ENCODE results near the gene LYZL6. TPM values are rescaled to one million over a fixed set of nuclear protein-coding genes. Genes with fewer than 3 reads are reported as not detected.
"Not testable (repeated sequence)": the region's sequence is repeated elsewhere in the genome, so short reads cannot be mapped to it uniquely, and the experiment has no call there.

LYZL6 gene
- polyA plus RNA-seq, 1 donor = not detected

- WGBS (ENCODE audit: insufficient coverage, low lambda C conversion rate) = 100% methylated on average over 2 of the region's 7 CpGs
- H3K36me3 ChIP-seq (ENCODE audit: control insufficient read depth, insufficient read depth, low read length); H3K9me3 ChIP-seq (ENCODE audit: control insufficient read depth, low read depth, low read length); H3K4me3 ChIP-seq (ENCODE audit: low read length); DNase-seq; H3K4me1 ChIP-seq (ENCODE audit: control insufficient read depth, insufficient read depth, low read length); H3K27me3 ChIP-seq (ENCODE audit: control insufficient read depth, insufficient read depth, low read length); H3K27ac ChIP-seq (ENCODE audit: low read length): not testable (repeated sequence)
Measured at GRCh38 chr17:35897772-35898171, 45.7 kb downstream of the LYZL6 start.

GRCh38 chr17:35895636-35896587, 47.6 kb downstream of the LYZL6 start:
- DNase-seq = no peak
- Histone ChIP-seq H3K4me3 (ENCODE audit: low read length) (no peak overlapping the region), H3K27ac (ENCODE audit: low read length) (no peak overlapping the region), H3K4me1 (ENCODE audit: control insufficient read depth, insufficient read depth, low read length) (no peaks in the 10 kb centered on the region), H3K27me3 (ENCODE audit: control insufficient read depth, insufficient read depth, low read length) (no peaks in the 10 kb centered on the region), H3K9me3 (ENCODE audit: control insufficient read depth, low read depth, low read length) (no peaks in the 10 kb centered on the region), H3K36me3 (ENCODE audit: control insufficient read depth, insufficient read depth, low read length) (no peaks in the 10 kb centered on the region)
- WGBS (ENCODE audit: insufficient coverage, low lambda C conversion rate) = 97% methylated on average over 4 of the region's 14 CpGs

- Histone ChIP-seq H3K9me3 (ENCODE audit: control insufficient read depth, low read depth, low read length) (no peaks in the 10 kb centered on the region), H3K4me3 (ENCODE audit: low read length) (no peak overlapping the region), H3K4me1 (ENCODE audit: control insufficient read depth, insufficient read depth, low read length) (peaks cover 3% of the 10 kb centered on the region), H3K27ac (ENCODE audit: low read length) (no peak overlapping the region), H3K36me3 (ENCODE audit: control insufficient read depth, insufficient read depth, low read length) (no peaks in the 10 kb centered on the region), H3K27me3 (ENCODE audit: control insufficient read depth, insufficient read depth, low read length) (no peaks in the 10 kb centered on the region)
- no peak for DNase-seq
- no CpG with 5 or more reads among the region's 7 CpGs for WGBS (ENCODE audit: insufficient coverage, low lambda C conversion rate)
Measured at GRCh38 chr17:35894206-35894605, 49.3 kb downstream of the LYZL6 start.

- Histone ChIP-seq H3K27ac (ENCODE audit: low read length) (no peak overlapping the region), H3K4me1 (ENCODE audit: control insufficient read depth, insufficient read depth, low read length) (peaks cover 3% of the 10 kb centered on the region), H3K4me3 (ENCODE audit: low read length) (no peak overlapping the region), H3K36me3 (ENCODE audit: control insufficient read depth, insufficient read depth, low read length) (no peaks in the 10 kb centered on the region), H3K9me3 (ENCODE audit: control insufficient read depth, low read depth, low read length) (no peaks in the 10 kb centered on the region), H3K27me3 (ENCODE audit: control insufficient read depth, insufficient read depth, low read length) (no peaks in the 10 kb centered on the region)
- DNase-seq = no peak
- no CpG with 5 or more reads among the region's 4 CpGs for WGBS (ENCODE audit: insufficient coverage, low lambda C conversion rate)
Measured at GRCh38 chr17:35893751-35894150, 49.8 kb downstream of the LYZL6 start.

- Histone ChIP-seq H3K36me3 (ENCODE audit: control insufficient read depth, insufficient read depth, low read length) (no peaks in the 10 kb centered on the region), H3K27me3 (ENCODE audit: control insufficient read depth, insufficient read depth, low read length) (no peaks in the 10 kb centered on the region), H3K9me3 (ENCODE audit: control insufficient read depth, low read depth, low read length) (no peaks in the 10 kb centered on the region), H3K27ac (ENCODE audit: low read length) (no peak overlapping the region), H3K4me3 (ENCODE audit: low read length) (no peak overlapping the region), H3K4me1 (ENCODE audit: control insufficient read depth, insufficient read depth, low read length) (peaks cover 3% of the 10 kb centered on the region)
- no peak for DNase-seq
- WGBS (ENCODE audit: insufficient coverage, low lambda C conversion rate) = no CpG with 5 or more reads among the region's 6 CpGs
Measured at GRCh38 chr17:35892091-35893035, 51.1 kb downstream of the LYZL6 start.

GRCh38 chr17:35891269-35891668, 52.2 kb downstream of the LYZL6 start:
- H3K4me3 ChIP-seq (ENCODE audit: low read length) = no peak overlapping the region
- no peaks in the 10 kb centered on the region for H3K36me3 ChIP-seq (ENCODE audit: control insufficient read depth, insufficient read depth, low read length)
- H3K9me3 ChIP-seq (ENCODE audit: control insufficient read depth, low read depth, low read length) = no peaks in the 10 kb centered on the region
- H3K27me3 ChIP-seq (ENCODE audit: control insufficient read depth, insufficient read depth, low read length) = no peaks in the 10 kb centered on the region
- no CpG with 5 or more reads among the region's 4 CpGs for WGBS (ENCODE audit: insufficient coverage, low lambda C conversion rate)
- no peak overlapping the region for H3K27ac ChIP-seq (ENCODE audit: low read length)
- H3K4me1 ChIP-seq (ENCODE audit: control insufficient read depth, insufficient read depth, low read length) = peaks cover 3% of the 10 kb centered on the region
- DNase-seq = no peak

- WGBS (ENCODE audit: insufficient coverage, low lambda C conversion rate) = no CpG with 5 or more reads among the region's 4 CpGs
- Histone ChIP-seq H3K4me3 (ENCODE audit: low read length) (no peak overlapping the region), H3K9me3 (ENCODE audit: control insufficient read depth, low read depth, low read length) (no peaks in the 10 kb centered on the region), H3K36me3 (ENCODE audit: control insufficient read depth, insufficient read depth, low read length) (no peaks in the 10 kb centered on the region), H3K4me1 (ENCODE audit: control insufficient read depth, insufficient read depth, low read length) (peaks cover 3% of the 10 kb centered on the region), H3K27me3 (ENCODE audit: control insufficient read depth, insufficient read depth, low read length) (no peaks in the 10 kb centered on the region), H3K27ac (ENCODE audit: low read length) (no peak overlapping the region)
- DNase-seq = peak in 1 of 2 donors; percentile 27
Measured at GRCh38 chr17:35890774-35891155, 52.7 kb downstream of the LYZL6 start.

GRCh38 chr17:35889818-35890773, 53.4 kb downstream of the LYZL6 start:
- Histone ChIP-seq H3K27me3 (ENCODE audit: control insufficient read depth, insufficient read depth, low read length) (no peaks in the 10 kb centered on the region), H3K9me3 (ENCODE audit: control insufficient read depth, low read depth, low read length) (no peaks in the 10 kb centered on the region), H3K27ac (ENCODE audit: low read length) (no peak overlapping the region), H3K36me3 (ENCODE audit: control insufficient read depth, insufficient read depth, low read length) (no peaks in the 10 kb centered on the region), H3K4me1 (ENCODE audit: control insufficient read depth, insufficient read depth, low read length) (peaks cover 3% of the 10 kb centered on the region), H3K4me3 (ENCODE audit: low read length) (no peak overlapping the region)
- DNase-seq = peak in 1 of 2 donors; percentile 37
- whole genome bisulfite sequencing (ENCODE audit: insufficient coverage, low lambda C conversion rate) = no CpG with 5 or more reads among the region's 2 CpGs

GRCh38 chr17:35889241-35889640, 54.3 kb downstream of the LYZL6 start:
- DNase-seq = no peak
- H3K36me3 ChIP-seq (ENCODE audit: control insufficient read depth, insufficient read depth, low read length) = no peaks in the 10 kb centered on the region
- H3K9me3 ChIP-seq (ENCODE audit: control insufficient read depth, low read depth, low read length) = no peaks in the 10 kb centered on the region
- no peaks in the 10 kb centered on the region for H3K27me3 ChIP-seq (ENCODE audit: control insufficient read depth, insufficient read depth, low read length)
- H3K4me1 ChIP-seq (ENCODE audit: control insufficient read depth, insufficient read depth, low read length) = peaks cover 3% of the 10 kb centered on the region
- WGBS (ENCODE audit: insufficient coverage, low lambda C conversion rate) = no CpG with 5 or more reads among the region's 2 CpGs
- H3K4me3 ChIP-seq (ENCODE audit: low read length) = no peak overlapping the region
- no peak overlapping the region for H3K27ac ChIP-seq (ENCODE audit: low read length)

Measured in large intestine (tissue), 3 donors.